ENCODE measurements around the gene CLK2. TPM values are rescaled to one million over a fixed set of nuclear protein-coding genes. Genes with fewer than 3 reads are reported as not detected.

CLK2 gene
- total and polyA plus RNA-seq, 2 experiments from 2014 or later, result 27.2 to 54.6 TPM

- peaks cover 10% of the 10 kb centered on the region; the same call in 2 of the 3 replicates for H3K4me1 Mint-ChIP-seq
- H3K9me3 Mint-ChIP-seq, result peaks cover 7% of the 10 kb centered on the region; the same call in 1 of the 3 replicates
- H3K27me3 ChIP-seq (ENCODE audit: insufficient read depth), result no peaks in the 10 kb centered on the region
- no peak overlapping the region for H2AFZ ChIP-seq
- no peak overlapping the region for H3K27ac ChIP-seq (ENCODE audit: low read depth)
- peaks cover 76% of the 10 kb centered on the region for H3F3A ChIP-seq (replicated peaks; ENCODE audit: low read depth)
- H3K4me3 ChIP-seq, result no peak overlapping the region
- TF ChIP-seq ETS1 (IDR thresholded peaks at IDR 0.05) (no peak), ZNF331 (CRISPR knock-in tag; IDR thresholded peaks at IDR 0.05; ENCODE audit: low read depth) (no peak), EZH2phosphoT487 (IDR thresholded peaks at IDR 0.05; ENCODE audit: unreplicated experiment) (no peak), CREB1 (CRISPR knock-in tag; IDR thresholded peaks at IDR 0.05; ENCODE audit: low read depth) (no peak), NANOG (IDR thresholded peaks at IDR 0.05; ENCODE audit: borderline replicate concordance) (no peak), ZNF462 (CRISPR knock-in tag; IDR thresholded peaks at IDR 0.05) (no peak), POLR2AphosphoS5 (IDR thresholded peaks at IDR 0.05; ENCODE audit: low read depth) (no peak), EZH2 (IDR thresholded peaks at IDR 0.05; ENCODE audit: low read depth, unreplicated experiment) (no peak), STAT1 (IDR thresholded peaks at IDR 0.05; ENCODE audit: unreplicated experiment) (no peak), JUNB (IDR thresholded peaks at IDR 0.05; ENCODE audit: unreplicated experiment) (no peak), ZNF114 (CRISPR knock-in tag; IDR thresholded peaks at IDR 0.05) (no peak)
- TF ChIP-seq, protein P1, sequence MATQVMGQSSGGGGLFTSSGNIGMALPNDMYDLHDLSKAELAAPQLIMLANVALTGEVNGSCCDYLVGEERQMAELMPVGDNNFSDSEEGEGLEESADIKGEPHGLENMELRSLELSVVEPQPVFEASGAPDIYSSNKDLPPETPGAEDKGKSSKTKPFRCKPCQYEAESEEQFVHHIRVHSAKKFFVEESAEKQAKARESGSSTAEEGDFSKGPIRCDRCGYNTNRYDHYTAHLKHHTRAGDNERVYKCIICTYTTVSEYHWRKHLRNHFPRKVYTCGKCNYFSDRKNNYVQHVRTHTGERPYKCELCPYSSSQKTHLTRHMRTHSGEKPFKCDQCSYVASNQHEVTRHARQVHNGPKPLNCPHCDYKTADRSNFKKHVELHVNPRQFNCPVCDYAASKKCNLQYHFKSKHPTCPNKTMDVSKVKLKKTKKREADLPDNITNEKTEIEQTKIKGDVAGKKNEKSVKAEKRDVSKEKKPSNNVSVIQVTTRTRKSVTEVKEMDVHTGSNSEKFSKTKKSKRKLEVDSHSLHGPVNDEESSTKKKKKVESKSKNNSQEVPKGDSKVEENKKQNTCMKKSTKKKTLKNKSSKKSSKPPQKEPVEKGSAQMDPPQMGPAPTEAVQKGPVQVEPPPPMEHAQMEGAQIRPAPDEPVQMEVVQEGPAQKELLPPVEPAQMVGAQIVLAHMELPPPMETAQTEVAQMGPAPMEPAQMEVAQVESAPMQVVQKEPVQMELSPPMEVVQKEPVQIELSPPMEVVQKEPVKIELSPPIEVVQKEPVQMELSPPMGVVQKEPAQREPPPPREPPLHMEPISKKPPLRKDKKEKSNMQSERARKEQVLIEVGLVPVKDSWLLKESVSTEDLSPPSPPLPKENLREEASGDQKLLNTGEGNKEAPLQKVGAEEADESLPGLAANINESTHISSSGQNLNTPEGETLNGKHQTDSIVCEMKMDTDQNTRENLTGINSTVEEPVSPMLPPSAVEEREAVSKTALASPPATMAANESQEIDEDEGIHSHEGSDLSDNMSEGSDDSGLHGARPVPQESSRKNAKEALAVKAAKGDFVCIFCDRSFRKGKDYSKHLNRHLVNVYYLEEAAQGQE (IDR thresholded peaks at IDR 0.05; ENCODE audit: unreplicated experiment), result no peak
- TF ChIP-seq, protein P2, sequence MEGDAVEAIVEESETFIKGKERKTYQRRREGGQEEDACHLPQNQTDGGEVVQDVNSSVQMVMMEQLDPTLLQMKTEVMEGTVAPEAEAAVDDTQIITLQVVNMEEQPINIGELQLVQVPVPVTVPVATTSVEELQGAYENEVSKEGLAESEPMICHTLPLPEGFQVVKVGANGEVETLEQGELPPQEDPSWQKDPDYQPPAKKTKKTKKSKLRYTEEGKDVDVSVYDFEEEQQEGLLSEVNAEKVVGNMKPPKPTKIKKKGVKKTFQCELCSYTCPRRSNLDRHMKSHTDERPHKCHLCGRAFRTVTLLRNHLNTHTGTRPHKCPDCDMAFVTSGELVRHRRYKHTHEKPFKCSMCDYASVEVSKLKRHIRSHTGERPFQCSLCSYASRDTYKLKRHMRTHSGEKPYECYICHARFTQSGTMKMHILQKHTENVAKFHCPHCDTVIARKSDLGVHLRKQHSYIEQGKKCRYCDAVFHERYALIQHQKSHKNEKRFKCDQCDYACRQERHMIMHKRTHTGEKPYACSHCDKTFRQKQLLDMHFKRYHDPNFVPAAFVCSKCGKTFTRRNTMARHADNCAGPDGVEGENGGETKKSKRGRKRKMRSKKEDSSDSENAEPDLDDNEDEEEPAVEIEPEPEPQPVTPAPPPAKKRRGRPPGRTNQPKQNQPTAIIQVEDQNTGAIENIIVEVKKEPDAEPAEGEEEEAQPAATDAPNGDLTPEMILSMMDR (conservative IDR thresholded peaks at IDR 0.05; ENCODE audit: low read depth in 2 of 2), result no peak
- no peak overlapping the region for H3K4me2 ChIP-seq
- no peak overlapping the region for H3K27ac Mint-ChIP-seq
- H3K79me2 ChIP-seq (replicated peaks; ENCODE audit: insufficient read depth), result peaks cover 20% of the 10 kb centered on the region
- ATAC-seq, result no peak
- no peak overlapping the region for H3K4me3 Mint-ChIP-seq
- H3K9me2 ChIP-seq (ENCODE audit: insufficient read depth), result no peaks in the 10 kb centered on the region
- no peak for DNase-seq (ENCODE audit: low spot score)
- peaks cover 76% of the 10 kb centered on the region for H3K36me3 ChIP-seq (ENCODE audit: insufficient read depth)
- H3K27me3 Mint-ChIP-seq (ENCODE audit: insufficient read depth, low read depth, poor library complexity), result peaks cover 14% of the 10 kb centered on the region
- H4K20me1 ChIP-seq (replicated peaks; ENCODE audit: insufficient read depth), result peaks cover 21% of the 10 kb centered on the region
- H3K36me3 Mint-ChIP-seq (ENCODE audit: low read depth), result peaks cover 89% of the 10 kb centered on the region
- H3K4me1 ChIP-seq (ENCODE audit: insufficient read depth), result 0 out of 2 replicates have a peak, but pooled peaks cover under 1% of the 10 kb centered on the region
Measured at GRCh38 chr1:155266553-155266952, 6.8 kb downstream of the CLK2 start.
